ENCODE results near the gene TMEM260.
"Not testable (repeated sequence)": the region's sequence is repeated elsewhere in the genome, so short reads cannot be mapped to it uniquely, and the experiment has no call there.

The TMEM260 gene

DNA sequence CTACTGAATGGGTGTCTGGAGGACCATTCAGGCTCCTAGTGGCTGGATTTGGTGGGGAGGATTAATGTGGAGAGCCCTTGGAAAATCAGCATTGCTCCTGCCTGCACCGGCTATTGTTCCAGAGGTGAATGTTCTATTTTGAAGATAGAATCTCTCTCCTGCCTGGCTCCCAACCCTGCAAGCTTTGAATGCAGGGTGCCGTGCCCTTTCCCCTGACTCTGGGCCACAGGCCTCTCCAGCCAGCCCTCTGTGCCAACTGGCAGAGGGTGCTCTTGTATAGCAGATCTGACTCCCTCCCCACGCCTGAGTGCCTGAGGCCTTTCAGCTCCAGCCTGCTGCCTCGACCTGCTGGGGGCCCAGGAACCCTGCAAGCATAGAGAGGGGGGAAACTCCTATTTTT, 106.8 kb downstream of the TMEM260 start:
- no peak for DNase-seq

- no peak for DNase-seq
Observed at GRCh38 chr14:56687123-56687522, 107.5 kb downstream of the TMEM260 start.

DNA sequence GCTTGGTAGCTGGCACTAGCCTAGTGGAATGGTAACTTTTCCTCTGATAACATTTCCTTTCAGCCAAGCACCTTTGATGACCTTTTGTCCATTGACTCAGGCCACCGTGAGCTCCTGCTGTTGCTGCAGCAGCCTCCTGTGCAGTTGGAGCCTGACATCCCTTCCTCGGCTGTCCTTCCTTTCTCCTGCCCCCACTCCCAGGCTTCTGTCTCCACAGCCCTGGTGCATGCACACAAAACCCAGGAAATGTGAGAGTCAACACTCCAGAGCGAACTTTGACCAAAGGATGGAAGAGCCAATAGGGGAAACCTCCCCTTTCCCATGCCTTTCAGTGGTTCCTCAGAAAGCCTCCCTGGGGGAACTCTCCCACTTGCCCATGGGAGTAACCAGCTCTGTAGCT, 115.0 kb downstream of the TMEM260 start:
- DNase-seq: no peak

GRCh38 chr14:56695216-56695615, 115.6 kb downstream of the TMEM260 start:
- DNase-seq: not testable (repeated sequence)

Measured in cortex of kidney (tissue), 1 donor.